Epithelial cell of esophagus (primary cell): ENCODE data around the gene MSRB2.
A peak's percentile ranks its signal among the peaks of the same experiment; 100 is the strongest.

Experiments
- DNase-seq: peaks from one replicate; pipeline ENCODE4 v3.0.0; 2010; ENCODE audit warnings: low read depth
- H3K4me3 ChIP-seq: 2 replicates; pipeline ENCODE4 v1.5.1; 2011; ENCODE audit warnings: mild to moderate bottlenecking, low read length, control low read depth
- TF ChIP-seq, protein P1 (sequence below): IDR thresholded peaks from 2 replicates; pipeline ENCODE4 v1.5.1; 2011; ENCODE audit warnings: low read depth, mild to moderate bottlenecking, low read length, control low read depth, inconsistent platforms; ENCODE audit not compliant: insufficient read depth; ENCODE audit errors: missing control alignments

Gene MSRB2

DNA sequence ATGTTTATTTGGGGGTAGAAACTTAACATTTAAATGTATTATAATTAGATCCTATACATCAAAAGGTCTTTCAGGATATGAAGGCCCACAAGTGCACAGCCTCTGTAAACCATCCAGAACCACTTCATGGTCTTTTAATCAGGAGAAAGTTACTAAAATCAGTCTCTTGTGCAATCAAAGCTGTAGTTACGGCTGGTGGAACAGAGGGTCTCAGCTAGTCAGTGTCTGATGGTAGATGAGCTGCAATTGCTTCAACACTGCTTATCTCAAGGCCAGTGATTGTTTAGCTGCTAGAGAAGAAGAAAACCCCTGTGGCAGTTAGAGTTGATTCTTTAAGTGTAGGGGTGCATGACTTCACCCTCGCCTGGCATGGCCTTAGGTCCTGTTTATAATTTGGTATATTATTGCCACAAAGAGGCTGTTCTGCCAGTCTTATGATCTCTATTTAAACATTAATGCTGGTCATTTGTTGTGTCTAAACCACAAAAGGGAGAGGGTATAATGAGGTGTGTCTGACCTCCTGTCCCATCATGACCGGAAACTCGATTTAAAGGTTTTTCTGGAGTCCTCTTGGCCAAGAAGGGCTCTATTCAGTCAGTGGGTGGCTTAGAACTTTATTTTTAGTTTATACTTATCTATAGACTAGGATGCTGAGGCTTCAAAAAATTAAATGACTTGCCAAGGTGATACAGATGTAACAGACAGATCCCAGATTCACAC is 21.3 kb downstream of the MSRB2 start:
- no peak for DNase-seq
- H3K4me3 ChIP-seq: no peak overlapping the region
- TF ChIP-seq, protein P1, sequence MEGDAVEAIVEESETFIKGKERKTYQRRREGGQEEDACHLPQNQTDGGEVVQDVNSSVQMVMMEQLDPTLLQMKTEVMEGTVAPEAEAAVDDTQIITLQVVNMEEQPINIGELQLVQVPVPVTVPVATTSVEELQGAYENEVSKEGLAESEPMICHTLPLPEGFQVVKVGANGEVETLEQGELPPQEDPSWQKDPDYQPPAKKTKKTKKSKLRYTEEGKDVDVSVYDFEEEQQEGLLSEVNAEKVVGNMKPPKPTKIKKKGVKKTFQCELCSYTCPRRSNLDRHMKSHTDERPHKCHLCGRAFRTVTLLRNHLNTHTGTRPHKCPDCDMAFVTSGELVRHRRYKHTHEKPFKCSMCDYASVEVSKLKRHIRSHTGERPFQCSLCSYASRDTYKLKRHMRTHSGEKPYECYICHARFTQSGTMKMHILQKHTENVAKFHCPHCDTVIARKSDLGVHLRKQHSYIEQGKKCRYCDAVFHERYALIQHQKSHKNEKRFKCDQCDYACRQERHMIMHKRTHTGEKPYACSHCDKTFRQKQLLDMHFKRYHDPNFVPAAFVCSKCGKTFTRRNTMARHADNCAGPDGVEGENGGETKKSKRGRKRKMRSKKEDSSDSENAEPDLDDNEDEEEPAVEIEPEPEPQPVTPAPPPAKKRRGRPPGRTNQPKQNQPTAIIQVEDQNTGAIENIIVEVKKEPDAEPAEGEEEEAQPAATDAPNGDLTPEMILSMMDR: no peak

DNA sequence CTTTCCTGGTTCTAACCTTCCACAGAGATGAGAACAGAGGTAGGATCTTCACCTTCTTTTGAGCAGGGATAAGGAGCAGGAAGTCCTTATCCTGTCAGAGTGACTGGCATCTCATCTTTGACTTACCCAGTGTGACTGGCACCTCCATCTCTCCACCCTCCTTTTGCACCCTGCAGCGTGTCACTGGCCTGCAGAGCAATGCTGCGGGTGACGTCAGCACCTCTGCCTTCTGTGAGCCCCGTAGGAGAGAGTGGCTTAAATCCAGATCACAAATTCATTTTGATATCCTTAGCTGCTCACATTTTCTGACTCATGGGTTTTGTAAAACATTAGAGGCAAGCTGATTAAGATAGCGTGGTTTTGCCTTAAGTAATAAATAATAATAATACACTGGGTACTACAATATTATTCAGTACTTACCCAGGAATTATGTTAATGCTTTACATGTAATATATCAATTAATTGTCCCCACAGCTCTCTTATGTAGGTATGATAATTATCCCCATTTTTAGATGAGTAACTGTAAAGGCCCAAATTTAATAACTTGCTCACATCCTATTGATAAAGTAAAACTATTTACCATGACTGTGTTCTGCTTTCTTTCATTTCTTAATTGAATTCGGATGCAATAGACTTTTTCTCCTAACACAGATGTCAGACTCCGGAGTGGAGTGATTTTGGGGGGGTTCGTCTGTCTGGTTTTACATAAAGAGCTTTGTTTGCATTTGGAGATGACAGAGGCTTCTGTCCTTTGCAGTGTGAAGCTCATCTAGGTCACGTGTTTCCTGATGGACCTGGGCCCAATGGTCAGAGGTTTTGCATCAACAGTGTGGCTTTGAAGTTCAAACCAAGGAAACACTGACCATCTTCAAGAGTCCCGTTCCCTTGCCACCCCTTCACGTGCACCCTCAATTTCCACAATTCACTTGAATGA is 24.9 kb downstream of the MSRB2 start:
- no peak for DNase-seq
- no peak overlapping the region for H3K4me3 ChIP-seq
- TF ChIP-seq, protein P1: no peak

DNA sequence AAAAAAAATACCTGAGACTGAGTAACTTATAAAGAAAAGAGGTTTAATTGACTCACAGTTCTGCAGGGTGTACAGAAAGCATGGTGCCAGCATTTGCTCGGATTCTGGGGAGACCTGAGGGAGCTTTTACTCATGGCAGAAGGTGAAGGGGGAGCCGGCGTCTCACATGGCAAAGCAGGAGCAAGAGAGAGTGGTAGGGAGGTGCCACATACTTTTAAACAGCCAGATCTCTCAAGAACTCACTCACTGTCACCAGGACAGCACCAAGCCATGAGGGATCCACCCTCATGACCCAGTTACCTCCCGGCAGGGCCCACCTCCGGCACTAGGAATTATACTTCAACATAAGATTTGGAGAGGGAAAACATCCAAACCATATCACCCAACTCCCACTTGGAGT is 25.8 kb downstream of the MSRB2 start:
- H3K4me3 ChIP-seq: no peak overlapping the region
- TF ChIP-seq, protein P1: no peak
- DNase-seq: no peak

DNA sequence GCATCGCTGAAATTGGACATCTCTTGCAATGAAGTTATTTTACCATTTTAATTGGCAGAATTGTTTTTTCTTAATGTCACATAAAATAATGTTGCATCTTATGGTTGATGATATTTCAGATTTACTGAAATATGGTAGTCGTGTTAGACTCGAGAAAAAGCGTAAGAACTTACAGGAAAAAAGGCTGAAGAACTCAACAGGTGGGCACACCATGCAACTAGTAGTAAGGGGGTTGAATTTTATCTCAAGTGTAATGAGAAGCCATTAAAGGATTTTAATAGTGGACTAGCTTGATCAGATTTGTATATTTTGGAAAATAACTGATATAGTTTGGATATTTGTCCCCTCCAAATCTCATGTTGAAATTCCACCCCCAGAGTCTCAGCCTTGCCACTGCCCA is 41.1 kb downstream of the MSRB2 start:
- no peak overlapping the region for H3K4me3 ChIP-seq
- no peak for DNase-seq
- TF ChIP-seq, protein P1: no peak

DNA sequence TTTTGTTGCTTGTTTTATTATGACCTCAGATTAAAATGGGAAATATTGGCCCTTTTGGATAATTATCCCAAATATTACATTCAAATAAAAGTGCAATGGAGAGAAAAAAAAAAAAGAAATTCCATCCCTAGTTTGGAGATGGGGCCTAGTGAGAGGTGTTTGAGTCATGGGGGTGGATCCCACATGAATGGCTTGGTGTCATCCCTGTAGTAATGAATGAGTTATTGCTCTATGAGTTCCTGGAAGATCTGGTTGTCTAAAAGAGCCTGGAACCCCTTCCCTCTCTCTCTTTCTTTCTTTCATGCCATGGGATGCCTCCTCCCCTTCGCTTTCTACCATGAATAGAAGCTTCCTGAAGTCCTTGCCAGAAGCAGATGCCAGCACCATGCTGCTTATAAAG is 44.3 kb downstream of the MSRB2 start:
- no peak overlapping the region for H3K4me3 ChIP-seq
- TF ChIP-seq, protein P1: no peak
- peak; percentile 58 for DNase-seq

DNA sequence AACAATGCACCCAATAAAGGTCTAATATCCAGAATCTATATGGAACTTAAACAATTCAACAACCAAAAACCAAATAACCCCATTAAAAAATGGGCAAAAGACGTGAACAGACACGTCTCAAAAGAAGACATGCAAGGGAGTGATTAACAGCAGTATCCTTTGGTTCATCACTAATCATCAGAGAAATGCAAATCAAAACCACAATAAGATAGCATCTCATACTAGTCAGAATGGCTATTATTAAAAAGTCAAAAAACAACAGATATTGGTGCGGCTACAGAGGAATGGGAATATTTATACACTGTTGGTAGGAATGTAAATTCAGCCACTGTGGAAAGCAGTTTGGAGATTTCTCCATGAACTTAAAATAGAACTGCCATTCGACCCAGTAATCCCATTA is 46.6 kb downstream of the MSRB2 start:
- H3K4me3 ChIP-seq: no peak overlapping the region
- no peak for DNase-seq
- TF ChIP-seq, protein P1: no peak

DNA sequence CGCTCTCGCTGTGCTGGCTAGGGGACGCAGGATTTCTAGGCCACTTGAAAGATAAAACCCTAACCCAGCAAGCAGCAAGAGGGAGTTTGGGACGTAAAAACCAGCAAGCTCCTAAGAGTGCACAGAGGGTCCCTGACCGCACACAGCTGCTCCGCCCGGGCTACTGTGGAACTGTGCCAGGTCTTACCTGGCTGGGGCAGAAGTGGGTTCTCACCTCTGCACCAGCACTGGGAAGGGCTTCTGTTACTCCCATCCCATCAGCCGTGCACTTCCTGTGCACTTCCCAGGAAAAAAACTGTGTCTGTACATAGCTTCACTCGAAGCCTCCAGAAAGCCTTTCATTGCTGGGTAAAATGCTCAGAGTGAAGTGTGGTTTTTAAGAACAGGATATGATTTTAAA is 50.9 kb downstream of the MSRB2 start:
- no peak for DNase-seq
- no peak overlapping the region for H3K4me3 ChIP-seq
- TF ChIP-seq, protein P1: no peak
